ENCODE results near the gene PGA5.

DNA sequence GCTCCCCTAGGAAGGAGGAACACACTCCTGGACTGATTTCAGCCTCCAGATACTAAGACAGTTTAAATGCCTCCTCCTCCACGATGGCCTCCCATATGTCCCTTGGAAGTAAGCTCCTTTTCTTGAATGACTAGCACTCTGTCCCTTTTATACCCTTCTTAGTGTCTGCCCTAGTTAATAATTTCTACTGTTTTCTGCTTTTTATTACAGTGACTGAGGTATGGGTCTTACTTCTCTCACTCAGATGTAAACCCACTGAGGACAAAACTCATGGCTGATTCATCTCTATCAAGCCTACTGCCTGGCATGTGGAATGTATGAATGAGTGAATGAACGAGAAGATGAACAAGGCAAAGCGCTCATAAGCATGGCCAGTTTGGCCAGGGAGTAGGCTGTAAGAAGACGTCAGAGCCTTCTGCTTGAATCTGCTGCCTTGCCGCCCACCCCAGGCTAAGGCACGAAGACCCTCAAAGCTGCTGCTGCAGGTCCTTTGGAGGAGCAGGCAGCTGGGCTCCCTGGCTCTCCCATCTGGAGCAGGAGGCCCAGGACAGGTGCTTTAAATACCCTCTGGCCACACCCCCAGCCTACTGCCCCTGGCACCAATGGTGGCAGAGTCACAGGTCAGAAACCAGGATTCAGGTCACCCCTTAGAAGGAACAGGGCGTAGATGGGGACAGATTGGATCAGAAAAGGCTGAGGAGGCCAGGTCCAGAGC, 45.8 kb upstream of the PGA5 start:
- TF ChIP-seq, protein P1, sequence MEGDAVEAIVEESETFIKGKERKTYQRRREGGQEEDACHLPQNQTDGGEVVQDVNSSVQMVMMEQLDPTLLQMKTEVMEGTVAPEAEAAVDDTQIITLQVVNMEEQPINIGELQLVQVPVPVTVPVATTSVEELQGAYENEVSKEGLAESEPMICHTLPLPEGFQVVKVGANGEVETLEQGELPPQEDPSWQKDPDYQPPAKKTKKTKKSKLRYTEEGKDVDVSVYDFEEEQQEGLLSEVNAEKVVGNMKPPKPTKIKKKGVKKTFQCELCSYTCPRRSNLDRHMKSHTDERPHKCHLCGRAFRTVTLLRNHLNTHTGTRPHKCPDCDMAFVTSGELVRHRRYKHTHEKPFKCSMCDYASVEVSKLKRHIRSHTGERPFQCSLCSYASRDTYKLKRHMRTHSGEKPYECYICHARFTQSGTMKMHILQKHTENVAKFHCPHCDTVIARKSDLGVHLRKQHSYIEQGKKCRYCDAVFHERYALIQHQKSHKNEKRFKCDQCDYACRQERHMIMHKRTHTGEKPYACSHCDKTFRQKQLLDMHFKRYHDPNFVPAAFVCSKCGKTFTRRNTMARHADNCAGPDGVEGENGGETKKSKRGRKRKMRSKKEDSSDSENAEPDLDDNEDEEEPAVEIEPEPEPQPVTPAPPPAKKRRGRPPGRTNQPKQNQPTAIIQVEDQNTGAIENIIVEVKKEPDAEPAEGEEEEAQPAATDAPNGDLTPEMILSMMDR (IDR thresholded peaks at IDR 0.05), result no peak
- no peak for TF ChIP-seq POLR2A (IDR thresholded peaks at IDR 0.05)

Data from thyroid gland (tissue), 4 donors.